Measurements from ENCODE around the gene SVIL. TPM values are rescaled to one million over a fixed set of nuclear protein-coding genes. Genes with fewer than 3 reads are reported as not detected.
A peak's percentile ranks its signal among the peaks of the same experiment; 100 is the strongest.

SVIL gene
- total RNA-seq, 4 donors from 2014 or later = 1,040 to 1,354 (median 1,121) TPM

- Histone ChIP-seq H3K4me1 (peaks cover 97 to 98% of the 10 kb centered on the region in 2 donors), H3K27ac (peak overlapping the region; percentile 95 to 96 (median 96)), H3K36me3 (no peaks in the 10 kb centered on the region), H3K27me3 (no peaks in the 10 kb centered on the region), H3K4me3 (peak overlapping the region in 1 of 4 donors; percentile 27), H3K9me3 (no peaks in the 10 kb centered on the region)
- DNase-seq (peak; percentile 78 to 84), ATAC-seq (peak; percentile 66 to 78)
- intact Hi-C loops (cut with DNase I; ENCODE audit: low total_unique reads) (loop anchor here (5.0 kb wide), 2 partner anchors 137 to 1387 kb away; no protein-coding TSS in a partner anchor), in situ Hi-C loops (cut with MboI; ENCODE audit: low sequenced_read_pairs in 4 of 4) (no loop called here)
- no peak for TF ChIP-seq CTCF (IDR thresholded peaks at IDR 0.05 in 4 of 5, conservative IDR thresholded peaks at IDR 0.05 in 1 of 5)
- TF ChIP-seq POLR2A (IDR thresholded peaks at IDR 0.05) = peak in 1 of 2 donors; percentile 40
These were observed 39.0 kb downstream of the SVIL start for GRCh38 chr10:29595636-29596225.

GRCh38 chr10:29595146-29595545 lies 39.6 kb downstream of the SVIL start:
- Histone ChIP-seq H3K4me1 (peaks cover 97% of the 10 kb centered on the region in 2 donors), H3K4me3 (no peak overlapping the region), H3K27me3 (no peaks in the 10 kb centered on the region), H3K9me3 (no peaks in the 10 kb centered on the region), H3K36me3 (no peaks in the 10 kb centered on the region), H3K27ac (peak overlapping the region; percentile 95 to 96 (median 96))
- intact Hi-C loops (cut with DNase I; ENCODE audit: low total_unique reads) = loop anchor here (5.0 kb wide), 2 partner anchors 137 to 1387 kb away; no protein-coding TSS in a partner anchor
- ATAC-seq (no peak), DNase-seq (no peak)
- no peak for TF ChIP-seq POLR2A (IDR thresholded peaks at IDR 0.05)
- TF ChIP-seq CTCF (IDR thresholded peaks at IDR 0.05 in 4 of 5, conservative IDR thresholded peaks at IDR 0.05 in 1 of 5) = no peak
- in situ Hi-C loops (cut with MboI; ENCODE audit: low sequenced_read_pairs in 4 of 4) = no loop called here

- ATAC-seq = no peak
- no peaks in the 10 kb centered on the region for H3K36me3 ChIP-seq
- in situ Hi-C loops (cut with MboI; ENCODE audit: low sequenced_read_pairs in 4 of 4) = no loop called here
- no peaks in the 10 kb centered on the region for H3K27me3 ChIP-seq
- TF ChIP-seq POLR2A (IDR thresholded peaks at IDR 0.05) = no peak
- TF ChIP-seq CTCF (IDR thresholded peaks at IDR 0.05 in 4 of 5, conservative IDR thresholded peaks at IDR 0.05 in 1 of 5) = no peak
- H3K4me1 ChIP-seq = peaks cover 84 to 91% of the 10 kb centered on the region in 2 donors
- peak in 1 of 2 donors; percentile 71 for DNase-seq
- H3K27ac ChIP-seq = peak overlapping the region; percentile 95 to 96 (median 96)
- H3K4me3 ChIP-seq = no peak overlapping the region
- no peaks in the 10 kb centered on the region for H3K9me3 ChIP-seq
- intact Hi-C loops (cut with DNase I; ENCODE audit: low total_unique reads) = loop anchor here (2.0 to 5.0 kb wide), 2 partner anchors 39 to 59 kb away; no protein-coding TSS in a partner anchor
These were observed 43.2 kb downstream of the SVIL start for GRCh38 chr10:29591651-29591968.

GRCh38 chr10:29590915-29591650 lies 43.7 kb downstream of the SVIL start:
- ATAC-seq (no peak), DNase-seq (no peak)
- Histone ChIP-seq H3K36me3 (no peaks in the 10 kb centered on the region), H3K27me3 (no peaks in the 10 kb centered on the region), H3K27ac (peak overlapping the region; percentile 95 to 96 (median 96)), H3K9me3 (no peaks in the 10 kb centered on the region), H3K4me3 (peak overlapping the region in 1 of 4 donors; percentile 16), H3K4me1 (peaks cover 84 to 91% of the 10 kb centered on the region in 2 donors)
- intact Hi-C loops (cut with DNase I; ENCODE audit: low total_unique reads) (loop anchor here (2.0 to 5.0 kb wide), 2 partner anchors 40 to 59 kb away; no protein-coding TSS in a partner anchor), in situ Hi-C loops (cut with MboI; ENCODE audit: low sequenced_read_pairs in 4 of 4) (no loop called here)
- TF ChIP-seq POLR2A (IDR thresholded peaks at IDR 0.05) (no peak), CTCF (IDR thresholded peaks at IDR 0.05 in 4 of 5, conservative IDR thresholded peaks at IDR 0.05 in 1 of 5) (peak in 1 of 5 experiments; percentile 24)
